Endothelial cell of umbilical vein (primary cell): Measurements from ENCODE around the gene DNA2.

ENCODE experiments used
- EZH2 ChIP-seq: IDR thresholded peaks from 2 replicates; pipeline ENCODE4 v1.6.1; 2012; ENCODE audit warnings: borderline replicate concordance, low read depth, mild to moderate bottlenecking, moderate library complexity, low read length, inconsistent platforms; ENCODE audit not compliant: severe bottlenecking
- FOS ChIP-seq: IDR thresholded peaks from 2 replicates; pipeline ENCODE4 v1.6.1; 2011; ENCODE audit warnings: mild to moderate bottlenecking, low read length, moderate library complexity, borderline replicate concordance; ENCODE audit not compliant: insufficient read depth
- GATA2 ChIP-seq: IDR thresholded peaks from 2 replicates; pipeline ENCODE4 v1.7.0; 2011; ENCODE audit warnings: low read depth, mild to moderate bottlenecking, moderate library complexity, mixed read lengths, low read length; ENCODE audit not compliant: insufficient read length, insufficient read depth
- JUN ChIP-seq: IDR thresholded peaks from 2 replicates; pipeline ENCODE4 v1.6.1; 2011; ENCODE audit warnings: borderline replicate concordance, low read depth; ENCODE audit not compliant: insufficient read length, insufficient read depth
- POLR2A ChIP-seq: IDR thresholded peaks from 2 replicates; pipeline ENCODE4 v1.6.1; 2012; ENCODE audit warnings: low read depth, mild to moderate bottlenecking, control low read depth, low read length
- POLR2AphosphoS5 ChIP-seq: IDR thresholded peaks from 2 replicates; pipeline ENCODE4 v1.6.1; 2012; ENCODE audit warnings: low read depth, mild to moderate bottlenecking, control low read depth, low read length, moderate library complexity; ENCODE audit not compliant: insufficient read depth
- TF ChIP-seq, protein P1 (sequence below), 2 donors: IDR thresholded peaks; 1 replicate in 1 of 2; 2 replicates in 1 of 2; pipeline ENCODE4 v1.5.1; 2011; ENCODE audit warnings: low read length in 2 of 2, mild to moderate bottlenecking in 2 of 2, moderate library complexity in 2 of 2, control low read depth in 1 of 2, inconsistent platforms in 1 of 2, low read depth in 1 of 2; ENCODE audit not compliant: insufficient read depth in 1 of 2; ENCODE audit errors: extremely low read depth in 1 of 2
- TF ChIP-seq, protein P2 (sequence below): IDR thresholded peaks from 2 replicates; pipeline ENCODE4 v1.6.1; 2011; ENCODE audit not compliant: insufficient read depth, insufficient read length

DNA sequence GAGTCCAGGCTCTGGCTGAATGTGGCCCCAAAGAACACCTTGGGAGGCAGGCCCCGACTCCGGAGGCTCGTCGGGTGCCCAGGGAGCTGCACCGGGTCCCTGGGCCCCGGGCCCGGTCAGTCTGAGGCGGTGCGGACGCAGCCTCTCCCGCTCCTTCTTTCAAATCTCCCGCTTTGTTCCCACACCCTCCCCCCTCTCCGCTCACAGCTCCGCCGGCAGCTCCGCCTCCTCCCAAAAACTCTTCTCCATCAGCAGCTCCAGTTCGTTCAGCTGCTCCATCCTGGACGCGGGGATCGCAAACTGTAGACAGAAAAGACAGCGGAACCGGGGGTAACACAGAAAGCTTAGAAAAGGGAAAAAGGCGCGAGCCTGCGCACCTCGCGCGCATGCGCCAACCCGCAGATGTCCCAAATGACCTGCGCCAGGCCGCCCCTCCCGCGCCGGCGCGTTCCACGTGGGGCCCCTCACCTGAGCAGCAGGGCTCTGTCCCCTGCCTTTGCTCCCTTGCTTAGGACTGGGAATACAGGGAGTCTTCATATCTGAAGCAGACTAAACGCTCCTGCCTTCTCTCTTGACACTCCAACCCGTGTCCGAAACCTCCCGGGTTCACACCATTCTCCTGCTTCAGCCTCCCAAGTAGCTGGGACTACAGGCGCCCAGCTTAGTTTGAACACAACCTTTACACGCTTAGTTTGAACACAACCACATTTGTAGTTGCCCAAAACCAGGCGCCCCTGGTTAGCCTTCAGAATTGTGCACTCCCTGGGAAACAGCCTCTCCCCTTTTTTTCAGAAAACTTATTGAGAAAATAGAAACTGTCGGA lies at the start of gene DNA2:
- TF ChIP-seq, protein P1, sequence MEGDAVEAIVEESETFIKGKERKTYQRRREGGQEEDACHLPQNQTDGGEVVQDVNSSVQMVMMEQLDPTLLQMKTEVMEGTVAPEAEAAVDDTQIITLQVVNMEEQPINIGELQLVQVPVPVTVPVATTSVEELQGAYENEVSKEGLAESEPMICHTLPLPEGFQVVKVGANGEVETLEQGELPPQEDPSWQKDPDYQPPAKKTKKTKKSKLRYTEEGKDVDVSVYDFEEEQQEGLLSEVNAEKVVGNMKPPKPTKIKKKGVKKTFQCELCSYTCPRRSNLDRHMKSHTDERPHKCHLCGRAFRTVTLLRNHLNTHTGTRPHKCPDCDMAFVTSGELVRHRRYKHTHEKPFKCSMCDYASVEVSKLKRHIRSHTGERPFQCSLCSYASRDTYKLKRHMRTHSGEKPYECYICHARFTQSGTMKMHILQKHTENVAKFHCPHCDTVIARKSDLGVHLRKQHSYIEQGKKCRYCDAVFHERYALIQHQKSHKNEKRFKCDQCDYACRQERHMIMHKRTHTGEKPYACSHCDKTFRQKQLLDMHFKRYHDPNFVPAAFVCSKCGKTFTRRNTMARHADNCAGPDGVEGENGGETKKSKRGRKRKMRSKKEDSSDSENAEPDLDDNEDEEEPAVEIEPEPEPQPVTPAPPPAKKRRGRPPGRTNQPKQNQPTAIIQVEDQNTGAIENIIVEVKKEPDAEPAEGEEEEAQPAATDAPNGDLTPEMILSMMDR (IDR thresholded peaks at IDR 0.05; ENCODE audit: extremely low read depth in 1 of 2, insufficient read depth in 1 of 2, low read depth in 1 of 2, low read length in 2 of 2), result no peak
- TF ChIP-seq, protein P2, sequence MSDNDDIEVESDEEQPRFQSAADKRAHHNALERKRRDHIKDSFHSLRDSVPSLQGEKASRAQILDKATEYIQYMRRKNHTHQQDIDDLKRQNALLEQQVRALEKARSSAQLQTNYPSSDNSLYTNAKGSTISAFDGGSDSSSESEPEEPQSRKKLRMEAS, result peak; percentile 40
- TF ChIP-seq POLR2AphosphoS5 (peak; percentile 65), POLR2A (peak; percentile 61), EZH2 (no peak), FOS (no peak), JUN (no peak), GATA2 (no peak)
